Activated CD4-positive, alpha-beta T cell treated with anti-CD3 and anti-CD28 coated beads, Interleukin-2, Interleukin-4, amounts not matched to agents 100 ng/mL and 50 ng/mL, durations not matched to agents 16 hours and 8 hours (primary cell): ENCODE data around the gene RNF112.

ENCODE experiments used
- DNase-seq: peaks from one replicate; pipeline ENCODE4 v3.0.0-alpha.2; 2020; ENCODE audit warnings: low spot score

The RNF112 gene

DNA sequence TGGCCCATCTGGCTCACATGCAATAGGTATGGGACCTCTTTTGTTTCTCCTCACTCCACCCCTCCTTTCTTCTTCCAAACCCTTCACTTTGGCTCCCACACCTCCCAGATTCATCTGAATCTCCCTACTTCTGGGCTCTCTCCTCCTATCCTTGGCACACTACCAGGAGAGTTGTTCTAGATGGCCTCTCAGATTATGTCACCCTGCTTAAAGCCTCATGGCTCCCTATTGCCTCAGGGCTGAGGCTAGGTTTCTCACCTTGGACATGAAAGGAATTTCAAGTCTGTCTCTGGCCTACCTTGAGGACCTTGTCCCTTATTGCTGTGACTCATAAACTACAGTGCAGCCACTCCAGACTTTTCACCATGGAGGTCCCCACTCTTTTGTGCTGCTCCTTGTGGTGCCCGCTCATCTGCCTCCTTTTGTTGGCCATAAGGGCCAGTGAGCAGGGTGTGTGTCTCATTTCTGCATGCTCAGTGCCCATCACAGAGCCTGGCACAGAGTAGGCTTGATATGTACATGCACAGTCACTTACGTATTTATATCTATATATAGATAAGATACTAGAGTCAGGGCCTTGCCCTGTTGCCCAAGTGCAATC is 23.0 kb upstream of the RNF112 start:
- no peak for DNase-seq

GRCh38 chr17:19388791-19389785 is 21.9 kb upstream of the RNF112 start:
- no peak for DNase-seq

- DNase-seq: no peak
Measured at GRCh38 chr17:19390951-19391350, 20.1 kb upstream of the RNF112 start.

- no peak for DNase-seq
Measured at GRCh38 chr17:19391432-19391831, 19.6 kb upstream of the RNF112 start.

DNA sequence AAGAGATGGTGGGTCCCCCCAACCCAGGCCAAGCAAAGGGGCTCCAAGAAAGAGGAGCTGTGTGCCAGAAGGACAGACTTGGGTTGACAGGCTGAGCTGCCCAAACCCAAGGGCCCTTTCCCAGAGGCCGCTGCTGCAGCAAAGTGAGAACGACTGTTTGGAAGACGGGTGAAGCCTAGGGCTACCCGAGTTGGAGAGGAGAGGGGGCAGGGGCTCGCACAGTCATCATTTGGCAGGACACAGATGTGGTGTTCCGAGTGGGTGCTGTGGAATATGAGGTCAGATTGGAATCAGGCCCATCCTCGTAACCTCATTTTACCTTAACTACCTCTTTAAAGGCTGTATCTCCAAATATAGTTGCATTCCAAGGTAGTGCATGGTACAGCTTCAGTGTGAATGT is 18.7 kb upstream of the RNF112 start:
- DNase-seq: no peak

DNA sequence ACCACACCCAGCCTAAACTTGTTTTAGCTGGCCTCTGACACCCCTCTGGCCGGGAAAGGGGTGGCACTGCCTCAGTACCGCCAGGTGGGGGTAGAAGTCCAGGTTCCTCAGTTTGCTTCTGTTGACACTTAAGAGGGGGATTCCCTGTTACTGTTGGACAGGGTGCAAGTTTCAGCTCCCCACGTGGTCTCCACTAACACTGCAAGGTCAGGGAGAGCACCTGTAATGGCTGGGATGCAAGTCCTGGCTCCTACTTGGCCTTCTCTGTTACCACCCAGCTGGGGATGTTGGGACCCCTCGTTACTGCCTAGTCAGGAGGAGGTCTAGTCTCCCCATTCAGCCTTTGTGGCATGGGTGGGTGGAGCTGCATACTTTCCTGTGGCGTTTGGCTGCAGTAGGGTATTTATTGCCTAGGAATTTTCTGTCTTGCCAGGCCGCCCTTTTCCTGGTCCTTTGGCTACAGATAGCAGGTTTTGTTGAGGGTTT is 13.4 kb upstream of the RNF112 start:
- DNase-seq: no peak

DNA sequence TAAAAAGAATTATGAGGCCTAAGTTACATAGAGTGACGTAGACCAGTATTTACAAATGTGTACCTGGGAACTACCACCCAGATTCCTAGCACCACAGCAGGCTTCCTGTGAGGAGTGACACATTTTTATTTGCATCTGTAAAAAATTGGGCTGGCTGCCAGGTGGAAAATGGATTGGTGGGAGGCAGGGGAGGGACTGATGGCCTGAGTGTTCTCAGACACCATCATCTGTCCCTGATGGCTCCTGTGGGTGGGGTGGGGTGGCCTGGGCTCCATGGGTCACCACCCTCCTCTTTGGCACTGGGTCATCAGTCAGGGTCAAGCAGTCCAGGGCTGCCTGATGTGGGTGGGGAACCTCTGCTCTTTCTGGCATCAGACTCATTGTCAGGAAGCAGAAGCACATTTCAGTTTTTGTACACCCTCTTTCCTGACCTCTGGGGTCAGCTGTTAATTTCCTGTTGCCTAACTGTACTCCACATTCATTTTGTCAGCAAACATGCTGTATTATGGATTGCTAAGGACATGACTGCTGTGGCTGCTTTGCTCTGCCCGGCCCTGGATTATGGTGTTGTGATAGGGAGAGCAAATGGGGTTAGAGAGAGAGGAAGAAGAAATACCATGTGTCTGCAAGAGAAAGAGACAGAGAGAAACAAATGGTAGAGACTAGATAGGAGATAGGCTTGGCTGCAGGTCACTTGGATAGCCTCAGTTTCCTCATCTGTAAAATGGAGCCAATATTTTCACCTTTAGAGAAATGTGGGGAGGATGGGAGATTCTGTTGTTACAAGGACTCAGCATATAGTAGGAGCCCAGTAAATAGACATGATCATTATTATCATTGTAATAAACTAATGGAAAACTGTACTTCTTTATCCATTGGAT is 12.5 kb upstream of the RNF112 start:
- DNase-seq: no peak

DNA sequence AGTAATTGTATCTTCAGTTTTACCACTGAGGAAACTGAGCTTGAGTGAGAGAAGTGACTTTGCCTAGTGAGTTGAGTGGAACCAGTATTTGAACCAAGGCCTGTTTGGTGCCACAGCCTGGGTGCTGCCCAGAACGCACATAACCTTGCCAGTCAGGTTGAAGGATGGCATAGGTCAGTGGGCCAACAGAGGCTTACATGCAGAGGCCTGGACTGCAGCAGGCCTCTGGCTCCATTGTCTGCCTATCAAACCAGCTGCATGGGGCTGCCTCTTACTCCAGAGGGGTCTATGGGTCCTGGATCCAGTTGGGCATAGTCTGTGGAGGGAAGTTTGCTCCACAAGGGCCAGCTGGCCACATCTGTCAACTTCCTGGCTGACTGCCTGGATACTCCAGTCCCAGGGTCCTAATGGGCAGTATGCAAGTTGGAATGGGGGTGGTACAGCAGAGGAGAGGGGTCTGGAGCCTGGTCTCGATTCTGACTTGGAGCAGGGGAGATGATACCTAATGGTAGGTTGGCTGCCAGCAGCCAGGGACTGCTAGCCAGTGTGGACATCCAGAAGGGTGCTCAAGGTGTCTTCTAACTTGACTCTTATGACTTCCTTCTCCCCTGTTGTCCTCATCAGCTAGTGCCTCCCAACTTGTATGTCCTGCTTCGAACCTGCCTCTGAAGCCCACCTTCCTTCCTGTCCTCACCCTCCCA is 11.1 kb upstream of the RNF112 start:
- no peak for DNase-seq

DNA sequence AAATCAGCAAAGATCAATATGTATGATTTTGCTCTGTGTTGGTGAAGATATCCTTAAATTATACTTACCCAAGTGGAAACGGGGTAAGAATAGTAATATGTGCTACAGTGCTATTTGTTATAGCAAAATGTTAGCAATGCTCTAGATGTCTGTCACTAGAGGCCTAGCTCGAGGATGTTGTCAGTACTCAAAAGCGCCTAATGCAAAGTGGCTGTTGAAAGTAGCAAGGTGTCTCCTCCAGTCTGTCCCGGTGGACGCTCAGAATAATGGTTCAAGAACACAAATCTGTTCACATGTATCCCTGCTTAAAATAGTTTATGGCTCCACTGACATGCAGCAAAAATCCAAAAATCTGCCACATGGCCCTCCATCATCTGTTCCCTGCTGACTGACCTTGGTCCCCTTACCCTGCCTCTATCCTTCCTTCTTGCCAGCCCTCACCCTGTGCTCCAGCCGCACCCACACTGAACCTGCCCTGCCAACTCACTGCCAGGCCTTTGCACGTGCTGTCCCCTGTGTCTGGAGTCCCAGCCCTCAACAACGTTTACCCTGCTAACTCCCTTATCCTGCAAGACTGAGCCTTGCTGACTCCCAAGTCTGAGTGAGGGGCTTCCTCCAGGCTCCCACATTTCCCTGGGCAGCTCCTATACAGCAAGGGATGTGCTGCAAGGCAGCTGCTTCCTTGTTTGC is 9.6 kb upstream of the RNF112 start:
- DNase-seq: no peak

GRCh38 chr17:19402171-19402570 is 8.9 kb upstream of the RNF112 start:
- DNase-seq: no peak

GRCh38 chr17:19403021-19403420 is 8.0 kb upstream of the RNF112 start:
- no peak for DNase-seq

DNA sequence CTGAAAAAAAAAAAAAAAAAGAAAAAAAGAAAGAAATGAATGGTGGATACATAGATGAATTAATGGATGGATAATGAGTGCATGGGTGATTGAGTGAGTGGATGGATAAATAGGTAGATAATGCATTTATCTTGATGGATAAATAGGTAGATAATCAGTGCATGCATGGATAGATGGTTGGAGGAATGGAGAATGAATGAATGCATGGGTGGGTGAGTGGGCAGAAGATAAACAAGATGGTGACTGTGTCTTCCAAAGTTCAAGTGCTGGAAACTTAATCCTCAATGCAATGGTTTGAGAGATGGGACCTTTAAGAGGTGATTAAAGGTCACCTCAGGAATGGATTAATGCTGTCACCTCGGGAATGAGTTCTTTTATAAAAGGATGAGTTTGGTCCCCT is 6.8 kb upstream of the RNF112 start:
- DNase-seq: no peak

- no peak for DNase-seq
Measured at GRCh38 chr17:19405114-19405513, 5.9 kb upstream of the RNF112 start.

DNA sequence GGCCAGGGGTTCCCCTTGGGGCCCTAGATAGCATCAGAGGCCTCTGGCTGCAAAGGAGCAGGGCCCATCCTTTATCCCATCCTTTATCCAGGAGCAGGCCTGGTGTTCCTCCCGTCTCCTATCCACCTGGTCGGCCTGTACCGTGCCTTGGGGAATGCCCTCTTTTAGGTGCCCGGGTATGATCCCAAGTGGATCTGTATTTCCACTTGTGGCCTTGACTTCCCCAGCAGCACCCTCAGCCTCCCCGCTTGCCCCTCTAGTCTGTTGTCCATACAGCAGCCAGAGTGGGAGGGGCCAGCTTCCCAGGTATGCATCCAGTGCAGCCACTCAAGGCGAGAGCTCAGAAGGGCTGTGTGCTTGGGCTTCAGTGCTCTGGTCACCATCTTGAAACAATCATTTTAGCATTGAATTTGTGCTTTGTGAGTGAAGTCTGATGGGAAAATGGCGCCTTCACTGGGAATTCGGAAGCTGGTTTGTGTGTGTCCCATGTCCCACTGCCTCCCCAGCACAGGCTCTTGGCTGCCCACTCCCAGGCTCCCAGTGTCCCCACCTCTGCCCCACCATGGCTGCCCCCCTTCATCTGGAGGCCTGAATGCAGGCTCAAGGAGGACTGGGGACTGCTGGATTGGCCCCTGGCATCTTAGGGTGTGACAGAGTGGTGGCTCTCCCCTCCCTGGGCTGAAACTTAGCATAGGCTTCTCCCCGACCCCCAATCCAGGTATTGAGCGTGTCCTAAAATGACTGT is 3.3 kb upstream of the RNF112 start:
- no peak for DNase-seq

- DNase-seq: no peak
Measured at GRCh38 chr17:19408346-19408710, 2.7 kb upstream of the RNF112 start.

DNA sequence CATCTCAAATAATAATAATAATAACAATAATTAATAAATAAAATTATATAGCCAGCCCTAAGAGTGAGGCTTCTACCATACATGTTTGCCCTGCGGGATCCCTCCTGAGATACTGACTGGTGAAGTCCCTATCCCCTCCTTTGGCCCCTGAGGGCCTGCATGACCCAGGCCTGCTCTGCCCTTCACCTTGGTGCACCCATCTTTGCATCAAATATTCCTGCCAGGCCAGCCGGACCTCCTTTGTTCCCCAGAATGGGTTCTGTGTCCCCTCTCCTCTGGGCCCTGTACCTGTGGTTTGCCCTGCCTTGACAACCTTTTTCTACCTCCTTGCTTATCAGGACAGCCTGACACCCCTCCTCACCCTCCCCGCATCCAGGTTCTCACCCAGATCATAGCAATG is 2.0 kb upstream of the RNF112 start:
- DNase-seq: no peak

GRCh38 chr17:19409509-19409908 is 1.5 kb upstream of the RNF112 start:
- no peak for DNase-seq

GRCh38 chr17:19410091-19410490 is 941 bp upstream of the RNF112 start:
- DNase-seq: no peak

- DNase-seq: no peak
Measured at GRCh38 chr17:19411631-19412030, 599 bp downstream of the RNF112 start.

DNA sequence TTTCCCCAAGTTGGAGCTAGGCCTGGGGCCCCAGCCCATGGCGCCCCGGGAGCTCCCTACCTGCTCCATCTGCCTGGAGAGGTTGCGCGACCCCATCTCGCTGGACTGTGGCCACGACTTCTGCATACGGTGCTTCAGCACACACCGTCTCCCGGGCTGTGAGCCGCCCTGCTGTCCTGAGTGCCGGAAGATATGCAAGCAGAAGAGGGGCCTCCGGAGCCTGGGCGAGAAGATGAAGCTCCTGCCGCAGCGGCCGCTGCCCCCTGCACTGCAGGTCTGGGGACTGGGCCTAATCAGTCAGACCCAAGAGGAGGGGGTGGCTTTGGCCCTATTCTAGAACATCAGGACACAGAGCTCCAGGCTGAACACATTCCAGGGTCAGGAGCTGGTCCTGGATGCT is 1.5 kb downstream of the RNF112 start:
- DNase-seq: no peak
